Endodermal cell (in vitro differentiated cells): ENCODE data around the gene FRMD3. TPM values are rescaled to one million over a fixed set of nuclear protein-coding genes. Genes with fewer than 3 reads are reported as not detected.

ENCODE experiments used
- DNase-seq: peaks from one replicate; pipeline ENCODE4 v3.0.0-alpha.2; 2017
- H3K27ac ChIP-seq: 2 replicates; pipeline ENCODE4 v1.5.1; 2013; ENCODE audit warnings: mild to moderate bottlenecking, low read depth, low read length, moderate library complexity
- H3K27me3 ChIP-seq: 2 replicates; pipeline ENCODE4 v1.6.1; 2013; ENCODE audit warnings: mild to moderate bottlenecking, low read length, moderate library complexity; ENCODE audit not compliant: insufficient read depth, control insufficient read depth, poor library complexity, severe bottlenecking
- H3K36me3 ChIP-seq: 2 replicates; pipeline ENCODE4 v1.7.0; 2013; ENCODE audit warnings: mild to moderate bottlenecking, low read length, moderate library complexity; ENCODE audit not compliant: control insufficient read depth, insufficient read depth
- H3K4me1 ChIP-seq: one replicate; pipeline ENCODE4 v1.7.0; 2013; ENCODE audit warnings: low read length; ENCODE audit not compliant: control insufficient read depth, insufficient read depth
- H3K4me3 ChIP-seq: 2 replicates; pipeline ENCODE4 v1.5.1; 2013; ENCODE audit warnings: mild to moderate bottlenecking, low read length, moderate library complexity
- H3K9ac ChIP-seq: 2 replicates; pipeline ENCODE4 v1.6.1; 2013; ENCODE audit warnings: mild to moderate bottlenecking, low read length, moderate library complexity; ENCODE audit not compliant: poor library complexity, severe bottlenecking; ENCODE audit errors: extremely low read depth
- H3K9me3 ChIP-seq: 2 replicates; pipeline ENCODE4 v1.6.1; 2013; ENCODE audit warnings: mild to moderate bottlenecking, low read length, moderate library complexity; ENCODE audit not compliant: control insufficient read depth
- H3K27ac Mint-ChIP-seq: 2 replicates; pipeline ENCODE4 v1.8.0; 2020; ENCODE audit warnings: mixed read lengths
- H3K27me3 Mint-ChIP-seq: 2 replicates; pipeline ENCODE4 v1.8.0; 2021; ENCODE audit warnings: mild to moderate bottlenecking, mixed read lengths; ENCODE audit not compliant: insufficient read depth
- H3K36me3 Mint-ChIP-seq: 2 replicates; pipeline ENCODE4 v1.8.0; 2020; ENCODE audit warnings: low read depth, mixed read lengths
- H3K4me1 Mint-ChIP-seq: 2 replicates; pipeline ENCODE4 v1.8.0; 2020; ENCODE audit warnings: mixed read lengths
- H3K4me3 Mint-ChIP-seq: 2 replicates; pipeline ENCODE4 v1.8.0; 2020; ENCODE audit warnings: mild to moderate bottlenecking, moderate library complexity, mixed read lengths
- H3K9me3 Mint-ChIP-seq: 2 replicates; pipeline ENCODE4 v1.8.0; 2020; ENCODE audit warnings: mild to moderate bottlenecking, mixed read lengths
- WGBS, 2 experiments: methylation state at CpG; one replicate each; pipeline versions ENCODE4 v1.1.5 to v1.1.7; 2013; ENCODE audit warnings: missing lambda C conversion rate in 2 of 2, mixed read lengths in 1 of 2; ENCODE audit not compliant: insufficient coverage in 1 of 2, insufficient read length in 1 of 2; 5-methylcytosine and 5-hydroxymethylcytosine counted together
- total RNA-seq, 2 donors: library from RNA; stranded (reverse); fragmentation: NEBNext Ultra II Directional in 1 of 2; extraction: Animal tissue kit (Norgen Biotek cat#: 25700) in 1 of 2; gene quantifications; 2 replicates in 1 of 2; 3 replicates in 1 of 2; pipeline ENCODE4 v1.2.1, GENCODE V29; 2021
- TF ChIP-seq, protein P1 (sequence below): fragments of 200-600 bp; sonication (generic); conservative IDR thresholded peaks from 2 replicates; pipeline ENCODE4 v1.5.0; 2021; ENCODE audit warnings: antibody characterized with exemption, mild to moderate bottlenecking

The FRMD3 gene
- total RNA-seq, 2 donors from 2014 or later, result 0.13 to 0.35 TPM

- Mint-ChIP-seq H3K4me1 (no peaks in the 10 kb centered on the region), H3K4me3 (no peak overlapping the region), H3K36me3 (no peaks in the 10 kb centered on the region), H3K9me3 (peaks cover 2% of the 10 kb centered on the region), H3K27ac (no peak overlapping the region), H3K27me3 (no peaks in the 10 kb centered on the region)
- DNase-seq, result no peak
- TF ChIP-seq, protein P1, sequence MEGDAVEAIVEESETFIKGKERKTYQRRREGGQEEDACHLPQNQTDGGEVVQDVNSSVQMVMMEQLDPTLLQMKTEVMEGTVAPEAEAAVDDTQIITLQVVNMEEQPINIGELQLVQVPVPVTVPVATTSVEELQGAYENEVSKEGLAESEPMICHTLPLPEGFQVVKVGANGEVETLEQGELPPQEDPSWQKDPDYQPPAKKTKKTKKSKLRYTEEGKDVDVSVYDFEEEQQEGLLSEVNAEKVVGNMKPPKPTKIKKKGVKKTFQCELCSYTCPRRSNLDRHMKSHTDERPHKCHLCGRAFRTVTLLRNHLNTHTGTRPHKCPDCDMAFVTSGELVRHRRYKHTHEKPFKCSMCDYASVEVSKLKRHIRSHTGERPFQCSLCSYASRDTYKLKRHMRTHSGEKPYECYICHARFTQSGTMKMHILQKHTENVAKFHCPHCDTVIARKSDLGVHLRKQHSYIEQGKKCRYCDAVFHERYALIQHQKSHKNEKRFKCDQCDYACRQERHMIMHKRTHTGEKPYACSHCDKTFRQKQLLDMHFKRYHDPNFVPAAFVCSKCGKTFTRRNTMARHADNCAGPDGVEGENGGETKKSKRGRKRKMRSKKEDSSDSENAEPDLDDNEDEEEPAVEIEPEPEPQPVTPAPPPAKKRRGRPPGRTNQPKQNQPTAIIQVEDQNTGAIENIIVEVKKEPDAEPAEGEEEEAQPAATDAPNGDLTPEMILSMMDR, result peak; percentile 27
- 91% methylated on average over 5 of the region's 5 CpGs; no CpG with 5 or more reads in 1 of the 2 experiments for WGBS, 2 experiments
- H3K36me3 ChIP-seq, result no peaks in the 10 kb centered on the region
- no peaks in the 10 kb centered on the region for H3K27me3 ChIP-seq
- H3K4me3 ChIP-seq, result no peak overlapping the region
- no peak overlapping the region for H3K9ac ChIP-seq
- no peaks in the 10 kb centered on the region for H3K9me3 ChIP-seq
- no peak overlapping the region for H3K27ac ChIP-seq
- H3K4me1 ChIP-seq, result no peaks in the 10 kb centered on the region
Measured at GRCh38 chr9:83245979-83246659, 292.1 kb downstream of the FRMD3 start.

GRCh38 chr9:83242066-83242465 lies 296.1 kb downstream of the FRMD3 start:
- Mint-ChIP-seq H3K9me3 (peaks cover 2% of the 10 kb centered on the region), H3K4me1 (peaks cover 9% of the 10 kb centered on the region), H3K27me3 (no peaks in the 10 kb centered on the region), H3K4me3 (no peak overlapping the region), H3K36me3 (no peaks in the 10 kb centered on the region), H3K27ac (no peak overlapping the region)
- no peak overlapping the region for H3K4me3 ChIP-seq
- H3K27ac ChIP-seq, result no peak overlapping the region
- H3K9ac ChIP-seq, result no peak overlapping the region
- H3K36me3 ChIP-seq, result no peaks in the 10 kb centered on the region
- H3K9me3 ChIP-seq, result no peaks in the 10 kb centered on the region
- TF ChIP-seq, protein P1, result no peak
- DNase-seq, result no peak
- H3K4me1 ChIP-seq, result peaks cover 5% of the 10 kb centered on the region
- 100% methylated on average over 2 of the region's 2 CpGs; no CpG with 5 or more reads in 1 of the 2 experiments for WGBS, 2 experiments
- H3K27me3 ChIP-seq, result no peaks in the 10 kb centered on the region

DNA sequence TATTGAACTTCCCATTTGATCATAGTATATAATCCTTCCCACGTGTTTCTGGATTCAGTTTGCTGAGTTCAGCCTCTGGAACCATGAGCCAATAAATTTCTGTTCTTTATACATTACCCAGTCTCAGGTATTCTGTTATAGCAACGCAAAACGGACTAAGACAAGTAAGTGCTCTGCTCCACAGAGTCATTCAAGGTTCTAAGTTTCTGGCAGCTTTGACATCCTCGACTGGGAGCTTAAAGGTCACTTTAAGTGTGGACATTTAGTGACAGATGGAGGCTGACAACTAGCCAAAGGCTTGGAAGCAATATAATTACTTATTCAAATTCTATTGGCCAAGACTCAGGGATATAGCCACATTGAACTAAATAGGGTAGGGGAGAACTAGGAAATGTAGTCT lies 297.5 kb downstream of the FRMD3 start:
- TF ChIP-seq, protein P1, result no peak
- H3K4me3 Mint-ChIP-seq, result no peak overlapping the region
- 68 to 76% methylated on average over 3 to 4 of the region's 4 CpGs for WGBS, 2 experiments
- no peak overlapping the region for H3K27ac Mint-ChIP-seq
- H3K27me3 Mint-ChIP-seq, result no peaks in the 10 kb centered on the region
- no peaks in the 10 kb centered on the region for H3K27me3 ChIP-seq
- H3K4me3 ChIP-seq, result no peak overlapping the region
- no peak overlapping the region for H3K9ac ChIP-seq
- peaks cover 11% of the 10 kb centered on the region for H3K4me1 Mint-ChIP-seq
- no peaks in the 10 kb centered on the region for H3K36me3 Mint-ChIP-seq
- no peak for DNase-seq
- H3K9me3 Mint-ChIP-seq, result peaks cover 2% of the 10 kb centered on the region
- no peaks in the 10 kb centered on the region for H3K36me3 ChIP-seq
- no peak overlapping the region for H3K27ac ChIP-seq
- no peaks in the 10 kb centered on the region for H3K9me3 ChIP-seq
- H3K4me1 ChIP-seq, result peaks cover 5% of the 10 kb centered on the region
